Caco-2 (cell line): ENCODE measurements around the gene COX6B2. TPM values are rescaled to one million over a fixed set of nuclear protein-coding genes. Genes with fewer than 3 reads are reported as not detected.

Source experiments
- BruUV-seq: library from RNA; stranded (reverse); fragments of 400-500 nt; replicated peaks from 2 replicates; lab custom pipeline; 2021; lab: Mats Ljungman, UMichigan
- CTCF ChIA-PET: fragments of 300-600 bp; sonication (Branson Sonifier 250); formaldehyde crosslinking; loops from one replicate; lab custom pipeline; 2022; ENCODE audit warnings: antibody characterized with exemption; lab: Charles Lee
- POLR2A ChIA-PET: fragments of 300-600 bp; sonication (Branson Sonifier 250); formaldehyde crosslinking; loops from one replicate; lab custom pipeline; 2022; ENCODE audit warnings: antibody characterized with exemption; lab: Charles Lee
- DNase-seq, 2 experiments: peaks; one replicate each; pipeline versions ENCODE4 v3.0.0 to v3.0.0-alpha.2; 2020 to 2022
- H3K27me3 ChIP-seq: replicated peaks from 2 replicates; pipeline ENCODE4 v1.6.0; 2011; ENCODE audit warnings: low read length; ENCODE audit not compliant: control insufficient read depth, insufficient read depth
- H3K36me3 ChIP-seq: 2 replicates; pipeline ENCODE4 v1.5.1; 2011; ENCODE audit warnings: low read length; ENCODE audit not compliant: control insufficient read depth, insufficient read depth
- H3K4me1 ChIP-seq: fragments of 250-450 bp; sonication (Bioruptor Pico); 2 replicates; pipeline ENCODE4 v1.5.1; 2020; ENCODE audit warnings: mild to moderate bottlenecking
- H3K4me3 ChIP-seq: 2 replicates; pipeline ENCODE4 v1.5.1; 2011; ENCODE audit warnings: low read depth, mild to moderate bottlenecking, control low read depth, low read length
- H3K9me3 ChIP-seq: fragments of 250-450 bp; sonication (Bioruptor Pico); 2 replicates; pipeline ENCODE4 v1.5.1; 2020; ENCODE audit warnings: mild to moderate bottlenecking, moderate library complexity
- H3K27ac Mint-ChIP-seq: one replicate; pipeline ENCODE4 v1.8.0; 2022; ENCODE audit warnings: mixed read lengths; ENCODE audit not compliant: unreplicated experiment
- H3K27me3 Mint-ChIP-seq: one replicate; pipeline ENCODE4 v1.8.0; 2022; ENCODE audit warnings: mixed read lengths; ENCODE audit not compliant: insufficient read depth, unreplicated experiment
- H3K36me3 Mint-ChIP-seq: one replicate; pipeline ENCODE4 v1.8.0; 2022; ENCODE audit warnings: mild to moderate bottlenecking, mixed read lengths; ENCODE audit not compliant: insufficient read depth, unreplicated experiment
- H3K4me1 Mint-ChIP-seq: one replicate; pipeline ENCODE4 v1.8.0; 2022; ENCODE audit warnings: low read depth, mixed read lengths; ENCODE audit not compliant: unreplicated experiment
- H3K4me3 Mint-ChIP-seq: one replicate; pipeline ENCODE4 v1.8.0; 2022; ENCODE audit warnings: mild to moderate bottlenecking, moderate library complexity, mixed read lengths; ENCODE audit not compliant: unreplicated experiment
- H3K9me3 Mint-ChIP-seq: one replicate; pipeline ENCODE4 v1.8.0; 2022; ENCODE audit warnings: mixed read lengths; ENCODE audit not compliant: unreplicated experiment
- intact Hi-C: fragments of 100-400 bp; cut with micrococcal nuclease; formaldehyde crosslinking; loops from one replicate; pipeline ENCODE4 v1.10.0; 2022; ENCODE audit not compliant: unreplicated experiment
- total RNA-seq: library from RNA; stranded (reverse); gene quantifications from 2 replicates; pipeline ENCODE4 v1.2.3, GENCODE V29; 2022
- TF ChIP-seq, protein P1 (sequence below), 2 experiments: fragments of 200-600 bp in 1 of 2; IDR thresholded peaks; 1 replicate in 1 of 2; 2 replicates in 1 of 2; pipeline versions ENCODE4 v1.5.1 to v1.8.0; 2011 to 2022; ENCODE audit warnings: antibody characterized with exemption in 1 of 2, control low read depth in 1 of 2, inconsistent platforms in 1 of 2, low read depth in 1 of 2, low read length in 1 of 2, mild to moderate bottlenecking in 1 of 2, moderate library complexity in 1 of 2; ENCODE audit not compliant: insufficient read depth in 1 of 2, severe bottlenecking in 1 of 2, unreplicated experiment in 1 of 2

Gene COX6B2
- total RNA-seq, 1 experiment from 2014 or later: 0.27 TPM

GRCh38 chr19:55347442-55348009 lies 7.0 kb downstream of the COX6B2 start:
- H3K27ac Mint-ChIP-seq: no peak overlapping the region
- Histone ChIP-seq H3K27me3 (no peaks in the 10 kb centered on the region; the same call in 1 of the 2 replicates), H3K9me3 (no peaks in the 10 kb centered on the region), H3K4me1 (peaks cover 5% of the 10 kb centered on the region), H3K36me3 (peaks cover 3% of the 10 kb centered on the region; the same call in 1 of the 2 replicates), H3K4me3 (no peak overlapping the region)
- H3K4me3 Mint-ChIP-seq: no peak overlapping the region
- H3K9me3 Mint-ChIP-seq: no peaks in the 10 kb centered on the region
- peaks cover 3% of the 10 kb centered on the region for H3K4me1 Mint-ChIP-seq
- BruUV-seq: no TSS peak
- H3K36me3 Mint-ChIP-seq: peaks cover 22% of the 10 kb centered on the region
- DNase-seq: peak in 1 of 2 experiments; percentile 32
- H3K27me3 Mint-ChIP-seq: peaks cover 5% of the 10 kb centered on the region
- CTCF ChIA-PET: no interaction called here
- POLR2A ChIA-PET: interaction anchor here (0.6 kb wide), 1 partner anchor 8 kb away, joined by 3 read pairs; no protein-coding TSS in a partner anchor
- intact Hi-C loops: no loop called here
- TF ChIP-seq, protein P1, sequence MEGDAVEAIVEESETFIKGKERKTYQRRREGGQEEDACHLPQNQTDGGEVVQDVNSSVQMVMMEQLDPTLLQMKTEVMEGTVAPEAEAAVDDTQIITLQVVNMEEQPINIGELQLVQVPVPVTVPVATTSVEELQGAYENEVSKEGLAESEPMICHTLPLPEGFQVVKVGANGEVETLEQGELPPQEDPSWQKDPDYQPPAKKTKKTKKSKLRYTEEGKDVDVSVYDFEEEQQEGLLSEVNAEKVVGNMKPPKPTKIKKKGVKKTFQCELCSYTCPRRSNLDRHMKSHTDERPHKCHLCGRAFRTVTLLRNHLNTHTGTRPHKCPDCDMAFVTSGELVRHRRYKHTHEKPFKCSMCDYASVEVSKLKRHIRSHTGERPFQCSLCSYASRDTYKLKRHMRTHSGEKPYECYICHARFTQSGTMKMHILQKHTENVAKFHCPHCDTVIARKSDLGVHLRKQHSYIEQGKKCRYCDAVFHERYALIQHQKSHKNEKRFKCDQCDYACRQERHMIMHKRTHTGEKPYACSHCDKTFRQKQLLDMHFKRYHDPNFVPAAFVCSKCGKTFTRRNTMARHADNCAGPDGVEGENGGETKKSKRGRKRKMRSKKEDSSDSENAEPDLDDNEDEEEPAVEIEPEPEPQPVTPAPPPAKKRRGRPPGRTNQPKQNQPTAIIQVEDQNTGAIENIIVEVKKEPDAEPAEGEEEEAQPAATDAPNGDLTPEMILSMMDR (IDR thresholded peaks at IDR 0.05; ENCODE audit: insufficient read depth in 1 of 2, low read depth in 1 of 2, low read length in 1 of 2, severe bottlenecking in 1 of 2, unreplicated experiment in 1 of 2): no peak

- H3K4me3 ChIP-seq: no peak overlapping the region
- H3K36me3 ChIP-seq: peaks cover 3% of the 10 kb centered on the region; the same call in 1 of the 2 replicates
- intact Hi-C loops: no loop called here
- Mint-ChIP-seq H3K27me3 (peaks cover 4% of the 10 kb centered on the region), H3K4me3 (no peak overlapping the region), H3K4me1 (no peaks in the 10 kb centered on the region), H3K9me3 (no peaks in the 10 kb centered on the region), H3K36me3 (peaks cover 20% of the 10 kb centered on the region), H3K27ac (no peak overlapping the region)
- H3K4me1 ChIP-seq: no peaks in the 10 kb centered on the region
- peak in 1 of 2 experiments; percentile 28 for DNase-seq
- H3K9me3 ChIP-seq: no peaks in the 10 kb centered on the region
- no peaks in the 10 kb centered on the region; the same call in 1 of the 2 replicates for H3K27me3 ChIP-seq
- CTCF ChIA-PET: no interaction called here
- TF ChIP-seq, protein P1 (IDR thresholded peaks at IDR 0.05; ENCODE audit: insufficient read depth in 1 of 2, low read depth in 1 of 2, low read length in 1 of 2, severe bottlenecking in 1 of 2, unreplicated experiment in 1 of 2): no peak
- POLR2A ChIA-PET: interaction anchor here (0.6 kb wide), 1 partner anchor 8 kb away, joined by 3 read pairs; no protein-coding TSS in a partner anchor
- BruUV-seq: no TSS peak
Observed at GRCh38 chr19:55346725-55347441, 7.6 kb downstream of the COX6B2 start.

- peak in 1 of 2 experiments; percentile 33 for DNase-seq
Observed at GRCh38 chr19:55345818-55346724, 8.4 kb downstream of the COX6B2 start.

More at GRCh38 chr19:55345818-55346724, 8.4 kb downstream of the COX6B2 start:
- TF ChIP-seq, protein P1 (IDR thresholded peaks at IDR 0.05; ENCODE audit: insufficient read depth in 1 of 2, low read depth in 1 of 2, low read length in 1 of 2, severe bottlenecking in 1 of 2, unreplicated experiment in 1 of 2): no peak
- Mint-ChIP-seq H3K27ac (no peak overlapping the region), H3K4me1 (peaks cover 6% of the 10 kb centered on the region), H3K4me3 (no peak overlapping the region), H3K9me3 (no peaks in the 10 kb centered on the region), H3K36me3 (peaks cover 20% of the 10 kb centered on the region), H3K27me3 (no peaks in the 10 kb centered on the region)
- ChIA-PET POLR2A (no interaction called here), CTCF (no interaction called here)
- no TSS peak for BruUV-seq
- peaks cover 3% of the 10 kb centered on the region; the same call in 1 of the 2 replicates for H3K36me3 ChIP-seq
- intact Hi-C loops: no loop called here
- H3K27me3 ChIP-seq: no peaks in the 10 kb centered on the region
- peaks cover 5% of the 10 kb centered on the region; the same call in 1 of the 2 replicates for H3K4me1 ChIP-seq
- no peaks in the 10 kb centered on the region for H3K9me3 ChIP-seq
- H3K4me3 ChIP-seq: no peak overlapping the region
